B cell (primary cell): ENCODE data around the gene TLR5.

Experiments
- EZH2 ChIP-seq: IDR thresholded peaks from 2 replicates; pipeline ENCODE4 v1.6.1; 2012; ENCODE audit warnings: borderline replicate concordance, low read depth, mild to moderate bottlenecking, moderate library complexity, low read length; ENCODE audit not compliant: insufficient read depth, poor library complexity, severe bottlenecking
- TF ChIP-seq, protein P1 (sequence below): fragments of 200-600 bp; IDR thresholded peaks from one replicate; pipeline ENCODE4 v1.8.0; 2022; ENCODE audit warnings: antibody characterized with exemption, mild to moderate bottlenecking

DNA sequence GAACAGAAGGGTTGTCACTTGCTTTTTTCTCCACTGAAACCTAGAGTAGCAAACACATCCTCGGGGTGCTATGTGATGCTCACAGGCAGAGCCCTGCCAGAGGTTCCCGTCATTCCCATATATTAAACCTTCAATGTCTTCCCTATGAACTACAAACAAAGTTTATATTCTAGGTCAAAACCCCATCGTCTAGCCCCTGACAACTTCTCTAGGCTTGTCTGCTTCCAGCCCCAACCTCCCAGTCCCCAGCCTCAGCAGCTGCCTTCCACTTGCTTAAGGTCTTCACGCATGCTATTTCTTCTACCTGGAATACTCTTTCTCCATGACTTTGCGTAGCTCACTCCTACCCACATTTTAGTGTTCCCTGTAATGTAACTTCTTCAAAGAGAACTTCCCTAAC is 1.9 kb upstream of the TLR5 start:
- TF ChIP-seq, protein P1, sequence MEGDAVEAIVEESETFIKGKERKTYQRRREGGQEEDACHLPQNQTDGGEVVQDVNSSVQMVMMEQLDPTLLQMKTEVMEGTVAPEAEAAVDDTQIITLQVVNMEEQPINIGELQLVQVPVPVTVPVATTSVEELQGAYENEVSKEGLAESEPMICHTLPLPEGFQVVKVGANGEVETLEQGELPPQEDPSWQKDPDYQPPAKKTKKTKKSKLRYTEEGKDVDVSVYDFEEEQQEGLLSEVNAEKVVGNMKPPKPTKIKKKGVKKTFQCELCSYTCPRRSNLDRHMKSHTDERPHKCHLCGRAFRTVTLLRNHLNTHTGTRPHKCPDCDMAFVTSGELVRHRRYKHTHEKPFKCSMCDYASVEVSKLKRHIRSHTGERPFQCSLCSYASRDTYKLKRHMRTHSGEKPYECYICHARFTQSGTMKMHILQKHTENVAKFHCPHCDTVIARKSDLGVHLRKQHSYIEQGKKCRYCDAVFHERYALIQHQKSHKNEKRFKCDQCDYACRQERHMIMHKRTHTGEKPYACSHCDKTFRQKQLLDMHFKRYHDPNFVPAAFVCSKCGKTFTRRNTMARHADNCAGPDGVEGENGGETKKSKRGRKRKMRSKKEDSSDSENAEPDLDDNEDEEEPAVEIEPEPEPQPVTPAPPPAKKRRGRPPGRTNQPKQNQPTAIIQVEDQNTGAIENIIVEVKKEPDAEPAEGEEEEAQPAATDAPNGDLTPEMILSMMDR = no peak
- TF ChIP-seq EZH2 = no peak
